OCI-LY1 (cell line): ENCODE data around the gene RBM7.

Experiments used
- H2AFZ ChIP-seq: fragments of 200-600 bp; sonication (generic), shearing (Covaris generic); 2 replicates; pipeline ENCODE4 v1.6.0; 2014; ENCODE audit warnings: antibody characterized with exemption, mild to moderate bottlenecking, low read length
- H3F3A ChIP-seq: fragments of 200-600 bp; sonication (generic), shearing (Covaris generic); 2 replicates; pipeline ENCODE4 v1.6.0; 2014; ENCODE audit warnings: mild to moderate bottlenecking, antibody characterized with exemption, low read length, moderate library complexity; ENCODE audit not compliant: insufficient read depth
- H3K27ac ChIP-seq: fragments of 200-600 bp; sonication (generic); 2 replicates; pipeline ENCODE4 v1.5.1; 2014; ENCODE audit warnings: low read length, mixed run types, mild to moderate bottlenecking, low read depth; ENCODE audit not compliant: poor library complexity, severe bottlenecking
- H3K27me3 ChIP-seq: fragments of 200-600 bp; sonication (generic); 2 replicates; pipeline ENCODE4 v1.6.0; 2014; ENCODE audit warnings: antibody characterized with exemption, mild to moderate bottlenecking, low read length, moderate library complexity; ENCODE audit not compliant: insufficient read depth
- H3K36me3 ChIP-seq: fragments of 200-600 bp; sonication (generic); 2 replicates; pipeline ENCODE4 v1.6.1; 2014; ENCODE audit warnings: mild to moderate bottlenecking, antibody characterized with exemption, low read length, moderate library complexity, mixed read lengths; ENCODE audit not compliant: insufficient read depth
- H3K4me1 ChIP-seq: fragments of 200-600 bp; sonication (generic); 2 replicates; pipeline ENCODE4 v1.5.1; 2014; ENCODE audit warnings: mild to moderate bottlenecking, low read length, moderate library complexity; ENCODE audit not compliant: insufficient read depth, severe bottlenecking
- H3K4me2 ChIP-seq: fragments of 200-600 bp; sonication (generic), shearing (Covaris generic); 2 replicates; pipeline ENCODE4 v1.6.1; 2014; ENCODE audit warnings: low read length
- H3K4me3 ChIP-seq: fragments of 200-600 bp; sonication (generic); 2 replicates; pipeline ENCODE4 v1.5.1; 2014; ENCODE audit warnings: low read length, low read depth, mild to moderate bottlenecking, mixed read lengths; ENCODE audit not compliant: poor library complexity, severe bottlenecking
- H3K79me2 ChIP-seq: fragments of 200-600 bp; shearing (Covaris generic); 2 replicates; pipeline ENCODE4 v1.6.1; 2016; ENCODE audit warnings: mixed run types, low read length, mixed read lengths; ENCODE audit not compliant: insufficient read depth
- H3K9ac ChIP-seq: fragments of 200-600 bp; sonication (generic), shearing (Covaris generic); 2 replicates; pipeline ENCODE4 v1.6.1; 2014; ENCODE audit warnings: mild to moderate bottlenecking, low read length, mixed read lengths
- H3K9me2 ChIP-seq: fragments of 200-600 bp; sonication (generic), shearing (Covaris generic); 2 replicates; pipeline ENCODE4 v1.6.1; 2014; ENCODE audit warnings: low read depth, mild to moderate bottlenecking, low read length, mixed read lengths
- H3K9me3 ChIP-seq: fragments of 200-600 bp; shearing (Covaris generic); 2 replicates; pipeline ENCODE4 v1.6.1; 2014; ENCODE audit warnings: low read length, mixed read lengths
- H4K20me1 ChIP-seq: fragments of 200-600 bp; sonication (generic), shearing (Covaris generic); 2 replicates; pipeline ENCODE4 v1.6.0; 2016; ENCODE audit warnings: mild to moderate bottlenecking, low read length; ENCODE audit not compliant: insufficient read depth
- CTCF ChIP-seq: fragments of 200-600 bp; sonication (generic), shearing (Covaris generic); IDR thresholded peaks from 2 replicates; pipeline ENCODE4 v1.5.1; 2017; ENCODE audit warnings: mild to moderate bottlenecking, antibody characterized with exemption, low read length, moderate library complexity, mixed read lengths
- EZH2 ChIP-seq: fragments of 200-600 bp; sonication (generic), shearing (Covaris generic); IDR thresholded peaks from 2 replicates; pipeline ENCODE4 v1.8.0; 2017; ENCODE audit warnings: borderline replicate concordance, mixed run types, mild to moderate bottlenecking, antibody characterized with exemption, low read length, moderate library complexity, mixed read lengths

The RBM7 gene

GRCh38 chr11:114441921-114442320 is 41.5 kb downstream of the RBM7 start:
- Histone ChIP-seq H3K9ac (no peak overlapping the region), H3K4me3 (no peak overlapping the region)

GRCh38 chr11:114442536-114442935 is 42.1 kb downstream of the RBM7 start:
- no peak overlapping the region for H3K4me2 ChIP-seq
- TF ChIP-seq EZH2 (no peak), CTCF (no peak)
- H3K27ac ChIP-seq: no peak overlapping the region
- H3K4me3 ChIP-seq: no peak overlapping the region
- H3K9me3 ChIP-seq: no peaks in the 10 kb centered on the region
- H3K27me3 ChIP-seq: no peaks in the 10 kb centered on the region
- no peaks in the 10 kb centered on the region for H4K20me1 ChIP-seq
- no peak overlapping the region for H2AFZ ChIP-seq
- no peaks in the 10 kb centered on the region for H3K9me2 ChIP-seq
- peaks cover 15% of the 10 kb centered on the region for H3K36me3 ChIP-seq
- H3K79me2 ChIP-seq: peaks cover 15% of the 10 kb centered on the region
- no peak overlapping the region for H3K9ac ChIP-seq
- H3K4me1 ChIP-seq: peaks cover 25% of the 10 kb centered on the region
- no peaks in the 10 kb centered on the region for H3F3A ChIP-seq

More at GRCh38 chr11:114441921-114442320, 41.5 kb downstream of the RBM7 start:
- H3K36me3 ChIP-seq: peaks cover 15% of the 10 kb centered on the region
- no peak overlapping the region for H3K27ac ChIP-seq
- H3K79me2 ChIP-seq: peaks cover 15% of the 10 kb centered on the region
- H3K27me3 ChIP-seq: no peaks in the 10 kb centered on the region
- TF ChIP-seq EZH2 (no peak), CTCF (no peak)
- H2AFZ ChIP-seq: no peak overlapping the region
- H3K9me3 ChIP-seq: no peaks in the 10 kb centered on the region
- H4K20me1 ChIP-seq: no peaks in the 10 kb centered on the region
- no peak overlapping the region for H3K4me2 ChIP-seq
- H3F3A ChIP-seq: no peaks in the 10 kb centered on the region
- H3K4me1 ChIP-seq: peaks cover 25% of the 10 kb centered on the region
- no peaks in the 10 kb centered on the region for H3K9me2 ChIP-seq

GRCh38 chr11:114447444-114447843 is 47.0 kb downstream of the RBM7 start:
- H3K9me3 ChIP-seq: no peaks in the 10 kb centered on the region
- H3K27me3 ChIP-seq: no peaks in the 10 kb centered on the region
- H3K4me2 ChIP-seq: no peak overlapping the region
- H3K9me2 ChIP-seq: no peaks in the 10 kb centered on the region
- peaks cover 44% of the 10 kb centered on the region for H3K36me3 ChIP-seq
- no peak overlapping the region for H2AFZ ChIP-seq
- no peak overlapping the region for H3K9ac ChIP-seq
- no peak overlapping the region for H3K27ac ChIP-seq
- no peaks in the 10 kb centered on the region for H3K79me2 ChIP-seq
- H3F3A ChIP-seq: no peaks in the 10 kb centered on the region
- no peaks in the 10 kb centered on the region for H4K20me1 ChIP-seq
- H3K4me1 ChIP-seq: no peaks in the 10 kb centered on the region
- TF ChIP-seq CTCF (no peak), EZH2 (no peak)
- no peak overlapping the region for H3K4me3 ChIP-seq
